Coronary artery (tissue), 2 donors: ENCODE results near the gene AS3MT.
"Not testable (repeated sequence)": the region's sequence is repeated elsewhere in the genome, so short reads cannot be mapped to it uniquely, and the experiment has no call there.

Experiments
- DNase-seq: peaks from one replicate; pipeline ENCODE4 v3.0.0-alpha.2; 2017; ENCODE audit warnings: low spot score
- H3K27ac ChIP-seq, 2 donors: fragments of 200-600 bp; sonication (generic); one replicate each; pipeline ENCODE4 v1.5.1; 2016 to 2019
- H3K4me3 ChIP-seq: fragments of 200-600 bp; sonication (generic); 2 replicates; pipeline ENCODE4 v1.5.1; 2016; ENCODE audit warnings: mild to moderate bottlenecking, moderate library complexity
- CTCF ChIP-seq: fragments of 200-600 bp; sonication (generic); IDR thresholded peaks from one replicate; pipeline ENCODE4 v1.5.1; 2019; ENCODE audit warnings: antibody characterized with exemption

Gene AS3MT

GRCh38 chr10:102927311-102928010 is 58.2 kb downstream of the AS3MT start:
- DNase-seq = no peak
- Histone ChIP-seq H3K4me3 (no peak overlapping the region), H3K27ac (no peak overlapping the region)
- TF ChIP-seq CTCF = no peak

- not testable (repeated sequence) for H3K4me3 ChIP-seq, DNase-seq, H3K27ac ChIP-seq
Measured at GRCh38 chr10:102928442-102928841, 59.2 kb downstream of the AS3MT start.

- H3K27ac ChIP-seq = no peak overlapping the region
Measured at GRCh38 chr10:102930720-102931119, 61.5 kb downstream of the AS3MT start.

GRCh38 chr10:102931643-102932042 is 62.4 kb downstream of the AS3MT start:
- no peak for TF ChIP-seq CTCF
- DNase-seq = no peak
- no peak overlapping the region for H3K27ac ChIP-seq
- no peak overlapping the region for H3K4me3 ChIP-seq

More at GRCh38 chr10:102930720-102931119, 61.5 kb downstream of the AS3MT start:
- no peak overlapping the region for H3K4me3 ChIP-seq
- DNase-seq = no peak
- no peak for TF ChIP-seq CTCF

- no peak overlapping the region for H3K27ac ChIP-seq
- no peak overlapping the region for H3K4me3 ChIP-seq
- DNase-seq = no peak
- TF ChIP-seq CTCF = no peak
Measured at GRCh38 chr10:102935505-102935904, 66.2 kb downstream of the AS3MT start.

GRCh38 chr10:102935939-102936605 is 66.8 kb downstream of the AS3MT start:
- H3K4me3 ChIP-seq = no peak overlapping the region
- H3K27ac ChIP-seq = no peak overlapping the region
- no peak for DNase-seq
- no peak for TF ChIP-seq CTCF

GRCh38 chr10:102941401-102941800 is 72.1 kb downstream of the AS3MT start:
- TF ChIP-seq CTCF = no peak
- Histone ChIP-seq H3K4me3 (no peak overlapping the region), H3K27ac (no peak overlapping the region)
- no peak for DNase-seq
